HepG2 (cell line): ENCODE results near the gene ARIH2. TPM values are rescaled to one million over a fixed set of nuclear protein-coding genes. Genes with fewer than 3 reads are reported as not detected.
A peak's percentile ranks its signal among the peaks of the same experiment; 100 is the strongest.

Source experiments
- ATAC-seq: fragments of 200-7000 bp; cut with Tn5 transposase; 3 replicates; pipeline ENCODE4 v1.9.1; 2020; ENCODE audit warnings: mild to moderate bottlenecking, moderate library complexity
- BruUV-seq: library from RNA; stranded (reverse); fragments of 400-500 nt; replicated peaks from 2 replicates; lab custom pipeline; 2021; lab: Mats Ljungman, UMichigan
- CTCF ChIA-PET: fragments of 300-600 bp; formaldehyde crosslinking; extraction: SDS; loops from one replicate; lab custom pipeline; 2021; ENCODE audit warnings: low total read pairs, inconsistent platforms, low intra/inter-chr PET ratio; lab: Yijun Ruan, JAX
- POLR2A ChIA-PET: fragments of 350-600 bp; sonication (Branson Sonifier 250); formaldehyde crosslinking; loops from one replicate; lab custom pipeline; 2020; ENCODE audit warnings: antibody characterized with exemption, inconsistent platforms; lab: Yijun Ruan, JAX
- DNase-seq: peaks from one replicate; pipeline ENCODE4 v3.0.0-alpha.2; 2015; ENCODE audit warnings: low spot score
- FAIRE-seq: peaks from 3 replicates; lab custom pipeline; 2011; peaks lifted over from hg19 to GRCh38; lab: Jason Lieb, UNC
- H2AFZ ChIP-seq: one replicate; pipeline ENCODE4 v1.6.1; 2011; ENCODE audit warnings: low read length, inconsistent platforms
- H3K27ac ChIP-seq: fragments of 300-600 bp; 3 replicates; pipeline ENCODE4 v1.8.0; 2011; ENCODE audit warnings: mixed run types, mild to moderate bottlenecking, mixed read lengths, low read length, inconsistent platforms; ENCODE audit not compliant: insufficient read depth; ENCODE audit errors: extremely low read length
- H3K27me3 ChIP-seq, 2 experiments: fragments of 200-600 bp in 1 of 2; 2 replicates in 1 of 2; 3 replicates in 1 of 2; pipeline versions ENCODE4 v1.6.0 to v1.8.0; 2011; ENCODE audit warnings: low read length in 2 of 2, mild to moderate bottlenecking in 2 of 2, moderate library complexity in 2 of 2, inconsistent platforms in 1 of 2; ENCODE audit not compliant: insufficient read depth in 2 of 2, control insufficient read depth in 1 of 2
- H3K36me3 ChIP-seq, 2 experiments: fragments of 200-600 bp in 1 of 2; replicated peaks in 1 of 2; 2 replicates in 1 of 2; 3 replicates in 1 of 2; pipeline versions ENCODE4 v1.5.1 to v1.8.0; 2011; ENCODE audit warnings: low read length in 2 of 2, inconsistent platforms in 1 of 2; ENCODE audit not compliant: insufficient read depth in 2 of 2, control insufficient read depth in 1 of 2
- H3K4me1 ChIP-seq: 2 replicates; pipeline ENCODE4 v1.5.1; 2012; ENCODE audit warnings: low read length, inconsistent platforms; ENCODE audit not compliant: insufficient read depth
- H3K4me2 ChIP-seq: 2 replicates; pipeline ENCODE4 v1.6.0; 2011; ENCODE audit warnings: low read depth, low read length, inconsistent platforms
- H3K4me3 ChIP-seq, 3 experiments: fragments of 200-600 bp in 1 of 3; sonication (generic), shearing (Covaris generic) in 1 of 3; replicated peaks in 1 of 3; 2 replicates each; pipeline ENCODE4 v1.5.1; 2011 to 2016; ENCODE audit warnings: low read length in 3 of 3, inconsistent platforms in 2 of 3, low read depth in 2 of 3, mild to moderate bottlenecking in 2 of 3, control low read depth in 1 of 3, mixed read lengths in 1 of 3; ENCODE audit not compliant: insufficient read depth in 1 of 3
- H3K79me2 ChIP-seq: one replicate; pipeline ENCODE4 v1.6.1; 2011; ENCODE audit warnings: low read length, inconsistent platforms; ENCODE audit not compliant: insufficient read depth
- H3K9ac ChIP-seq: 2 replicates; pipeline ENCODE4 v1.6.0; 2011; ENCODE audit warnings: mild to moderate bottlenecking, low read depth, low read length, inconsistent platforms; ENCODE audit not compliant: insufficient read depth
- H3K9me3 ChIP-seq: 2 replicates; pipeline ENCODE4 v1.5.1; 2012; ENCODE audit warnings: mild to moderate bottlenecking, low read length
- H4K20me1 ChIP-seq: 2 replicates; pipeline ENCODE4 v1.6.0; 2011; ENCODE audit warnings: inconsistent platforms, mild to moderate bottlenecking, low read length, moderate library complexity; ENCODE audit not compliant: insufficient read depth
- CREM ChIP-seq, 2 experiments: sonication (generic) in 1 of 2; formaldehyde crosslinking in 1 of 2; IDR thresholded peaks; 2 replicates each; pipeline versions ENCODE4 v1.4.0 to v1.6.1; 2016 to 2020; ENCODE audit warnings: antibody characterized with exemption in 1 of 2, mild to moderate bottlenecking in 1 of 2, missing genetic modification reagents in 1 of 2
- FOXC1 ChIP-seq: sonication (generic); formaldehyde crosslinking; IDR thresholded peaks from 2 replicates; pipeline ENCODE4 v1.8.0; 2022; ENCODE audit warnings: mild to moderate bottlenecking, missing genetic modification reagents, borderline replicate concordance
- FOXP1 ChIP-seq, 2 experiments: fragments of 450-650 bp in 1 of 2; IDR thresholded peaks; 2 replicates each; pipeline ENCODE4 v1.6.1; 2017 to 2018; ENCODE audit warnings: antibody characterized with exemption in 1 of 2
- GATA4 ChIP-seq: sonication (generic); IDR thresholded peaks from 2 replicates; pipeline ENCODE4 v1.6.1; 2016; ENCODE audit warnings: antibody characterized with exemption, low read depth, borderline replicate concordance
- SOX13 ChIP-seq, 3 experiments: fragments of 450-650 bp in 1 of 3; sonication (generic) in 1 of 3; formaldehyde crosslinking in 1 of 3; IDR thresholded peaks in 2 of 3; conservative IDR thresholded peaks in 1 of 3; 2 replicates each; pipeline versions ENCODE4 v1.5.0 to v1.6.1; 2016 to 2020; ENCODE audit warnings: antibody characterized with exemption in 1 of 3, mild to moderate bottlenecking in 1 of 3, missing compliant biosample characterization in 1 of 3, missing genetic modification reagents in 1 of 3, moderate library complexity in 1 of 3
- SOX5 ChIP-seq: IDR thresholded peaks from 2 replicates; pipeline ENCODE4 v1.6.1; 2016; ENCODE audit warnings: borderline replicate concordance
- TEAD2 ChIP-seq: sonication (generic); formaldehyde crosslinking; IDR thresholded peaks from 2 replicates; pipeline ENCODE4 v1.9.0; 2021; ENCODE audit warnings: missing genetic modification reagents
- ZNF224 ChIP-seq: sonication (generic); formaldehyde crosslinking; IDR thresholded peaks from 2 replicates; pipeline ENCODE4 v1.5.0; 2020; ENCODE audit warnings: mild to moderate bottlenecking, missing genetic modification reagents
- ZNF503 ChIP-seq: sonication (generic); formaldehyde crosslinking; IDR thresholded peaks from 2 replicates; pipeline ENCODE4 v1.4.0; 2020; ENCODE audit warnings: missing genetic modification reagents
- ZNF672 ChIP-seq: sonication (generic); formaldehyde crosslinking; IDR thresholded peaks from 2 replicates; pipeline ENCODE4 v1.8.1; 2022; ENCODE audit warnings: missing genetic modification reagents
- in situ Hi-C: cut with HindIII; loops from 2 replicates; pipeline ENCODE4 v1.10.0; 2017; ENCODE audit warnings: low pct_unique_long_range_greater_than_20kb; ENCODE audit not compliant: extremely low pct_ligation_motif_present
- intact Hi-C: fragments of 100-400 bp; cut with micrococcal nuclease; formaldehyde crosslinking; loops from one replicate; pipeline ENCODE4 v1.10.0; 2022; ENCODE audit not compliant: unreplicated experiment
- polyA plus RNA-seq, 8 experiments: library from polyadenylated mRNA; depleted of rRNA in 3 of 8; stranded (reverse) in 7 of 8; unstranded in 1 of 8; fragments of >200 nt; fragmentation: Illumina TruSeq in 4 of 8; extraction: Trizol in 4 of 8; gene quantifications; 2 replicates each; pipeline versions ENCODE4 v1.2.1 to v1.2.3, GENCODE V29; 2011 to 2016; ENCODE audit warnings: low read depth in 4 of 8, missing spikeins in 1 of 8, mixed read lengths in 1 of 8; ENCODE audit not compliant: insufficient read depth in 1 of 8
- total RNA-seq, 5 experiments: library from RNA; depleted of rRNA; stranded (reverse); fragments of >200 nt; fragmentation: Illumina TruSeq; extraction: Trizol; gene quantifications; 2 replicates each; pipeline ENCODE4 v1.2.3, GENCODE V29; 2016; ENCODE audit warnings: low read depth in 1 of 5
- TF ChIP-seq, protein P1 (sequence below): fragments of 450-650 bp; IDR thresholded peaks from 2 replicates; pipeline ENCODE4 v1.6.1; 2016
- TF ChIP-seq, protein P2 (sequence below): sonication (generic); formaldehyde crosslinking; conservative IDR thresholded peaks from 2 replicates; pipeline ENCODE4 v1.4.0; 2020; ENCODE audit warnings: missing genetic modification reagents
- TF ChIP-seq, protein P3 (sequence below): IDR thresholded peaks from 2 replicates; pipeline ENCODE4 v1.4.0; 2020; ENCODE audit warnings: mild to moderate bottlenecking, missing genetic modification reagents

The ARIH2 gene
- total and polyA plus RNA-seq, 2 of the 13 experiments (the other 11 are each of a cell fraction or from before 2014, with no cell fraction given) = 64.8 to 83.3 TPM

DNA sequence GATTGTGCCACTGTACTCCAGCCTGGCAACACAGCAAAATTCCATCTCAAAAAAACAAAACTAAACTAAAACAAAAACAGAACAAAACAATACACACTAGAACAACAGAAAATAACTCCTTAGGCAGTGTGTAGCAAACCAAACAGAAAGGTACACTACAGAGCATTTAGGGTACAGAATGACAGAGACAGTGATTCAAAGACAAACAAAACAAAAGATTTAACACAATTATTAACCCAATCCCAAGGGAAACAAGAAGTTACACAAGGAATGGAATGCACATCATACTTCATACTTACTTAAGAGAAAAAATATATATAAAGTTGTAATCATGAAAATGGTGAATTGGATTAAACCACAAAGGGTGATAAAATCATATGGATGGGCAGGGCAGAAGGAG lies 32.9 kb upstream of the ARIH2 start:
- Histone ChIP-seq H3K4me1 (peaks cover 37% of the 10 kb centered on the region), H3K79me2 (no peaks in the 10 kb centered on the region), H2AFZ (no peak overlapping the region), H3K9ac (no peak overlapping the region), H3K36me3 (peaks cover 0 to 4% of the 10 kb centered on the region in 2 experiments; a peak in 1 of 5 replicates), H3K4me3 (no peak overlapping the region), H3K27ac (no peak overlapping the region), H3K9me3 (no peaks in the 10 kb centered on the region), H3K27me3 (no peaks in the 10 kb centered on the region), H3K4me2 (no peak overlapping the region), H4K20me1 (no peaks in the 10 kb centered on the region)
- ChIA-PET CTCF (no interaction called here), POLR2A (interaction anchor here (0.8 to 3.2 kb wide), 2 partner anchors 12 to 13 kb away, joined by 3 to 22 read pairs; partner anchors contain the start of gene SLC25A20)
- in situ Hi-C loops = no loop called here
- DNase-seq (no peak), ATAC-seq (peak; percentile 69), FAIRE-seq (no peak)
- BruUV-seq = no TSS peak
- intact Hi-C loops = no loop called here
- no peak for TF ChIP-seq GATA4
- TF ChIP-seq, protein P1, sequence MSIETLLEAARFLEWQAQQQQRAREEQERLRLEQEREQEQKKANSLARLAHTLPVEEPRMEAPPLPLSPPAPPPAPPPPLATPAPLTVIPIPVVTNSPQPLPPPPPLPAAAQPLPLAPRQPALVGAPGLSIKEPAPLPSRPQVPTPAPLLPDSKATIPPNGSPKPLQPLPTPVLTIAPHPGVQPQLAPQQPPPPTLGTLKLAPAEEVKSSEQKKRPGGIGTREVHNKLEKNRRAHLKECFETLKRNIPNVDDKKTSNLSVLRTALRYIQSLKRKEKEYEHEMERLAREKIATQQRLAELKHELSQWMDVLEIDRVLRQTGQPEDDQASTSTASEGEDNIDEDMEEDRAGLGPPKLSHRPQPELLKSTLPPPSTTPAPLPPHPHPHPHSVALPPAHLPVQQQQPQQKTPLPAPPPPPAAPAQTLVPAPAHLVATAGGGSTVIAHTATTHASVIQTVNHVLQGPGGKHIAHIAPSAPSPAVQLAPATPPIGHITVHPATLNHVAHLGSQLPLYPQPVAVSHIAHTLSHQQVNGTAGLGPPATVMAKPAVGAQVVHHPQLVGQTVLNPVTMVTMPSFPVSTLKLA = no peak
- TF ChIP-seq FOXC1 (CRISPR knock-in tag) = no peak
- TF ChIP-seq ZNF672 (CRISPR knock-in tag) = no peak
- TF ChIP-seq TEAD2 (CRISPR knock-in tag) = no peak
- no peak for TF ChIP-seq ZNF503
- TF ChIP-seq, protein P2, sequence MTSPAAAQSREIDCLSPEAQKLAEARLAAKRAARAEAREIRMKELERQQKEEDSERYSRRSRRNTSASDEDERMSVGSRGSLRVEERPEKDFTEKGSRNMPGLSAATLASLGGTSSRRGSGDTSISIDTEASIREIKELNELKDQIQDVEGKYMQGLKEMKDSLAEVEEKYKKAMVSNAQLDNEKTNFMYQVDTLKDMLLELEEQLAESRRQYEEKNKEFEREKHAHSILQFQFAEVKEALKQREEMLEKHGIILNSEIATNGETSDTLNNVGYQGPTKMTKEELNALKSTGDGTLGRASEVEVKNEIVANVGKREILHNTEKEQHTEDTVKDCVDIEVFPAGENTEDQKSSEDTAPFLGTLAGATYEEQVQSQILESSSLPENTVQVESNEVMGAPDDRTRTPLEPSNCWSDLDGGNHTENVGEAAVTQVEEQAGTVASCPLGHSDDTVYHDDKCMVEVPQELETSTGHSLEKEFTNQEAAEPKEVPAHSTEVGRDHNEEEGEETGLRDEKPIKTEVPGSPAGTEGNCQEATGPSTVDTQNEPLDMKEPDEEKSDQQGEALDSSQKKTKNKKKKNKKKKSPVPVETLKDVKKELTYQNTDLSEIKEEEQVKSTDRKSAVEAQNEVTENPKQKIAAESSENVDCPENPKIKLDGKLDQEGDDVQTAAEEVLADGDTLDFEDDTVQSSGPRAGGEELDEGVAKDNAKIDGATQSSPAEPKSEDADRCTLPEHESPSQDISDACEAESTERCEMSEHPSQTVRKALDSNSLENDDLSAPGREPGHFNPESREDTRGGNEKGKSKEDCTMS = no peak
- TF ChIP-seq SOX13 (IDR thresholded peaks at IDR 0.05) = no peak
- TF ChIP-seq SOX13 (CRISPR knock-in tag; conservative IDR thresholded peaks at IDR 0.05 in 1 of 2, IDR thresholded peaks at IDR 0.05 in 1 of 2) = peak in 1 of 2 experiments; percentile 54; a peak in 1 of 4 replicates
- TF ChIP-seq CREM (IDR thresholded peaks at IDR 0.05) = no peak
- no peak for TF ChIP-seq CREM (CRISPR knock-in tag; IDR thresholded peaks at IDR 0.05)
- TF ChIP-seq, protein P3, sequence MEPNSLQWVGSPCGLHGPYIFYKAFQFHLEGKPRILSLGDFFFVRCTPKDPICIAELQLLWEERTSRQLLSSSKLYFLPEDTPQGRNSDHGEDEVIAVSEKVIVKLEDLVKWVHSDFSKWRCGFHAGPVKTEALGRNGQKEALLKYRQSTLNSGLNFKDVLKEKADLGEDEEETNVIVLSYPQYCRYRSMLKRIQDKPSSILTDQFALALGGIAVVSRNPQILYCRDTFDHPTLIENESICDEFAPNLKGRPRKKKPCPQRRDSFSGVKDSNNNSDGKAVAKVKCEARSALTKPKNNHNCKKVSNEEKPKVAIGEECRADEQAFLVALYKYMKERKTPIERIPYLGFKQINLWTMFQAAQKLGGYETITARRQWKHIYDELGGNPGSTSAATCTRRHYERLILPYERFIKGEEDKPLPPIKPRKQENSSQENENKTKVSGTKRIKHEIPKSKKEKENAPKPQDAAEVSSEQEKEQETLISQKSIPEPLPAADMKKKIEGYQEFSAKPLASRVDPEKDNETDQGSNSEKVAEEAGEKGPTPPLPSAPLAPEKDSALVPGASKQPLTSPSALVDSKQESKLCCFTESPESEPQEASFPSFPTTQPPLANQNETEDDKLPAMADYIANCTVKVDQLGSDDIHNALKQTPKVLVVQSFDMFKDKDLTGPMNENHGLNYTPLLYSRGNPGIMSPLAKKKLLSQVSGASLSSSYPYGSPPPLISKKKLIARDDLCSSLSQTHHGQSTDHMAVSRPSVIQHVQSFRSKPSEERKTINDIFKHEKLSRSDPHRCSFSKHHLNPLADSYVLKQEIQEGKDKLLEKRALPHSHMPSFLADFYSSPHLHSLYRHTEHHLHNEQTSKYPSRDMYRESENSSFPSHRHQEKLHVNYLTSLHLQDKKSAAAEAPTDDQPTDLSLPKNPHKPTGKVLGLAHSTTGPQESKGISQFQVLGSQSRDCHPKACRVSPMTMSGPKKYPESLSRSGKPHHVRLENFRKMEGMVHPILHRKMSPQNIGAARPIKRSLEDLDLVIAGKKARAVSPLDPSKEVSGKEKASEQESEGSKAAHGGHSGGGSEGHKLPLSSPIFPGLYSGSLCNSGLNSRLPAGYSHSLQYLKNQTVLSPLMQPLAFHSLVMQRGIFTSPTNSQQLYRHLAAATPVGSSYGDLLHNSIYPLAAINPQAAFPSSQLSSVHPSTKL (CRISPR knock-in tag) = no peak
- TF ChIP-seq ZNF224 (CRISPR knock-in tag) = no peak
- 0 out of 2 replicates have a peak, but pooled peaks have one; percentile 40 for TF ChIP-seq SOX5 (CRISPR knock-in tag)
- no peak for TF ChIP-seq FOXP1 (IDR thresholded peaks at IDR 0.05)
- TF ChIP-seq FOXP1 (CRISPR knock-in tag; IDR thresholded peaks at IDR 0.05) = 0 out of 2 replicates have a peak, but pooled peaks have one; percentile 33
